ENCODE results near the gene TSNAXIP1.
"Not testable (repeated sequence)": the region's sequence is repeated elsewhere in the genome, so short reads cannot be mapped to it uniquely, and the experiment has no call there.

TSNAXIP1 gene

DNA sequence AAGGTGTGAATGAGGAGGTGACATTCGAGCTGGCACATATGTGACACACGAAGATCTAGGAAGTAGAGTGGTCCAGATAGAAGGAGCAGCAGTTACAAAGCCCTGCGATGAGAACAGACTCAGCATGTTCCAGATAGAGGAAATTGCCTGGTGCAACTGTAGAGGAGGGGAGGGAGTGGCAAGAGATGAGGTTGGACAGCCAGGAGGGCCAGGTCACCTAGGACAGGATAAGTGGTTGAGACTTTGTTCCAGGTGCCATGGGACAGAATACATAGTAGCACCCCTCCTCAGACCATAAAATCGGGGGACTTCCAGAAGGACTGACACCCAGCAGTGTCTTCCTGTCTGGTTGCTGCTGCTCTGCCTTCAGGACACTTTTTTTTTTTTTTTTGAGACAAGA is 51.8 kb downstream of the TSNAXIP1 start:
- no peak overlapping the region for H3K4me3 ChIP-seq (ENCODE audit: low read depth, low read length)
- TF ChIP-seq CTCF (IDR thresholded peaks at IDR 0.05; ENCODE audit: borderline replicate concordance, insufficient read depth, low read depth, low read length), result no peak

GRCh38 chr16:67860589-67861398 is 54.1 kb downstream of the TSNAXIP1 start:
- TF ChIP-seq CTCF (IDR thresholded peaks at IDR 0.05; ENCODE audit: borderline replicate concordance, insufficient read depth, low read depth, low read length), result no peak
- no peak overlapping the region for H3K4me3 ChIP-seq (ENCODE audit: low read depth, low read length)

DNA sequence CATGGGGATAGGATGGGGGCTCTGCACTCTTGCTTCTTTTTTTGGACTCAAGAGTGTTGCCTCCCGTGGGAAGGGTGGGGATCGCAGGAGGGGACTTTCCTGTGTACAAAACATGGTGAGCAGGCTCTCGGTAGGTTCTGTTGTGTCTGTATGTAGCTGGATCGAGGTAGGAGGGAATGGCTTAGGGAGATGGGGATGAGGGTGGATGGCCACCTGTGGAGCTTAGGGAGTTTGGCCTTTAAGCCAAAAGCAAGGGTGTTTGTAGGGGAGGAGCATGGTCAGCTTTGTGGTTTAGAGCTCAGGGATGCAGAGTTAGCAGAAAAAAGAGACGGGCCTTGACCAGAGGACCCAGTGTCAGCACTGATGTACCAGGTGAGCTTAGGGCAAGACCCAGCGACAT is 55.2 kb downstream of the TSNAXIP1 start:
- no peak overlapping the region for H3K4me3 ChIP-seq (ENCODE audit: low read depth, low read length)
- no peak for TF ChIP-seq CTCF (IDR thresholded peaks at IDR 0.05; ENCODE audit: borderline replicate concordance, insufficient read depth, low read depth, low read length)

GRCh38 chr16:67862623-67863583 is 56.2 kb downstream of the TSNAXIP1 start:
- TF ChIP-seq CTCF (IDR thresholded peaks at IDR 0.05; ENCODE audit: borderline replicate concordance, insufficient read depth, low read depth, low read length), result no peak

GRCh38 chr16:67864044-67864443 is 57.4 kb downstream of the TSNAXIP1 start:
- not testable (repeated sequence) for H3K4me3 ChIP-seq (ENCODE audit: low read depth, low read length)

More at GRCh38 chr16:67862623-67863583, 56.2 kb downstream of the TSNAXIP1 start:
- H3K4me3 ChIP-seq (ENCODE audit: low read depth, low read length), result no peak overlapping the region

GRCh38 chr16:67864594-67864993 is 57.9 kb downstream of the TSNAXIP1 start:
- no peak for TF ChIP-seq CTCF (IDR thresholded peaks at IDR 0.05; ENCODE audit: borderline replicate concordance, insufficient read depth, low read depth, low read length)
- no peak overlapping the region for H3K4me3 ChIP-seq (ENCODE audit: low read depth, low read length)

DNA sequence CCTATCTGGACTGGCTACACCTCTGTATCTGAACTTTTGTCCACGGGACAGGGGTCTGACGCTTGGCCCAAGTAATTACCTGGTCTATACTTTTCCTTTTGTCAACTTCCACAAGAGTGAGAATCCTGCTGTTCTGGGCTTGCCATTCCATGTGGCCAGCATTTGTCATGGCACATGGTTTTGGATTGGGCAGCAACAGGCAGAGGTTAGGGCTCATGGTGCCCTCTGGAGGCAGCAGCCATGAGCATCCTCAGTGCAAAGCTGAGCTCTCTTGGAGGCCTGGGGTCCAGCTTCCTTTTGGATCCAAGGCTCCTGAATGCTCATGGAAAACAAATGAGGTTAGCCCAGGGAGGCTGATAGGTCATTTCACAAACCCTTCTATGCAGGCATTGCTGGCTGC is 58.6 kb downstream of the TSNAXIP1 start:
- H3K4me3 ChIP-seq (ENCODE audit: low read depth, low read length), result no peak overlapping the region
- TF ChIP-seq CTCF (IDR thresholded peaks at IDR 0.05; ENCODE audit: borderline replicate concordance, insufficient read depth, low read depth, low read length), result peak; percentile 54; the same call in 1 of the 2 replicates
